OCI-LY3 (cell line): Measurements from ENCODE around the gene ITGA11.

ENCODE experiments used
- H2AFZ ChIP-seq: fragments of 200-600, 300-600 bp; shearing (Covaris generic); 2 replicates; pipeline ENCODE4 v1.6.0; 2014; ENCODE audit warnings: antibody characterized with exemption, low read depth, low read length
- H3K27ac ChIP-seq: fragments of 200-600, 300-600 bp; sonication (generic); 2 replicates; pipeline ENCODE4 v1.5.1; 2014; ENCODE audit warnings: mild to moderate bottlenecking, low read length, moderate library complexity, mixed read lengths
- H3K27me3 ChIP-seq: fragments of 200-600, 300-600 bp; sonication (generic); 2 replicates; pipeline ENCODE4 v1.6.1; 2014; ENCODE audit warnings: low read depth, low read length, mixed read lengths
- H3K36me3 ChIP-seq: fragments of 200-600, 300-600 bp; sonication (generic); replicated peaks from 2 replicates; pipeline ENCODE3; 2014; ENCODE audit warnings: low read depth, low read length, mixed read lengths
- H3K4me1 ChIP-seq: fragments of 300-600, 200-600 bp; sonication (generic); 2 replicates; pipeline ENCODE4 v1.6.1; 2014; ENCODE audit warnings: low read length, mixed read lengths
- H3K4me2 ChIP-seq: fragments of 200-600, 300-600 bp; sonication (generic); 2 replicates; pipeline ENCODE4 v1.6.1; 2014; ENCODE audit warnings: low read length, mixed read lengths
- H3K4me3 ChIP-seq: fragments of 300-600, 200-600 bp; sonication (generic); 2 replicates; pipeline ENCODE4 v1.5.1; 2014; ENCODE audit warnings: antibody characterized with exemption, mild to moderate bottlenecking, low read length, moderate library complexity
- H3K79me2 ChIP-seq: fragments of 300-600, 200-600 bp; shearing (Covaris generic); 2 replicates; pipeline ENCODE4 v1.6.1; 2014; ENCODE audit warnings: mild to moderate bottlenecking, low read length, mixed read lengths
- H3K9ac ChIP-seq: fragments of 300-600, 200-600 bp; shearing (Covaris generic); 2 replicates; pipeline ENCODE4 v1.6.0; 2014; ENCODE audit warnings: mild to moderate bottlenecking, low read length, moderate library complexity
- H3K9me3 ChIP-seq: fragments of 200-600, 300-600 bp; shearing (Covaris generic); 2 replicates; pipeline ENCODE4 v1.6.1; 2014; ENCODE audit warnings: low read length, mixed read lengths; ENCODE audit not compliant: insufficient read depth
- H4K20me1 ChIP-seq: fragments of 200-600, 300-600 bp; sonication (generic); 2 replicates; pipeline ENCODE4 v1.6.1; 2016; ENCODE audit warnings: low read length, mixed read lengths; ENCODE audit not compliant: insufficient read depth
- CTCF ChIP-seq: fragments of 200-600, 300-600 bp; sonication (generic); IDR thresholded peaks from 2 replicates; pipeline ENCODE4 v1.5.1; 2014; ENCODE audit warnings: antibody characterized with exemption, low read length, low read depth
- EZH2phosphoT487 ChIP-seq: fragments of 200-600 bp; shearing (Covaris generic); IDR thresholded peaks from 2 replicates; pipeline ENCODE4 v1.6.1; 2018; ENCODE audit warnings: antibody characterized with exemption, mixed run types, low read depth

The ITGA11 gene

GRCh38 chr15:68317281-68318007, 114.5 kb downstream of the ITGA11 start:
- no peak overlapping the region for H2AFZ ChIP-seq
- H3K4me2 ChIP-seq: no peak overlapping the region
- no peak overlapping the region for H3K4me3 ChIP-seq
- H3K27me3 ChIP-seq: no peaks in the 10 kb centered on the region
- TF ChIP-seq EZH2phosphoT487 (no peak), CTCF (no peak)
- H3K4me1 ChIP-seq: no peaks in the 10 kb centered on the region
- no peaks in the 10 kb centered on the region for H3K79me2 ChIP-seq
- H4K20me1 ChIP-seq: no peaks in the 10 kb centered on the region
- no peaks in the 10 kb centered on the region for H3K9me3 ChIP-seq
- no peak overlapping the region for H3K9ac ChIP-seq
- H3K27ac ChIP-seq: no peak overlapping the region
- no peaks in the 10 kb centered on the region for H3K36me3 ChIP-seq

GRCh38 chr15:68316061-68316804, 115.7 kb downstream of the ITGA11 start:
- Histone ChIP-seq H3K4me1 (no peaks in the 10 kb centered on the region), H3K36me3 (no peaks in the 10 kb centered on the region), H3K9ac (no peak overlapping the region), H3K9me3 (no peaks in the 10 kb centered on the region), H3K4me2 (no peak overlapping the region), H3K27me3 (no peaks in the 10 kb centered on the region), H4K20me1 (no peaks in the 10 kb centered on the region), H3K4me3 (no peak overlapping the region), H2AFZ (no peak overlapping the region), H3K79me2 (no peaks in the 10 kb centered on the region), H3K27ac (no peak overlapping the region)
- peak; percentile 69 for TF ChIP-seq CTCF
- TF ChIP-seq EZH2phosphoT487: no peak

GRCh38 chr15:68315495-68316031, 116.4 kb downstream of the ITGA11 start:
- Histone ChIP-seq H2AFZ (no peak overlapping the region), H3K9ac (no peak overlapping the region), H3K27ac (no peak overlapping the region), H3K4me3 (no peak overlapping the region), H3K4me1 (peaks cover 5% of the 10 kb centered on the region), H3K79me2 (no peaks in the 10 kb centered on the region), H3K4me2 (no peak overlapping the region), H3K9me3 (no peaks in the 10 kb centered on the region), H4K20me1 (no peaks in the 10 kb centered on the region), H3K36me3 (no peaks in the 10 kb centered on the region), H3K27me3 (no peaks in the 10 kb centered on the region)
- TF ChIP-seq EZH2phosphoT487: no peak
- TF ChIP-seq CTCF: no peak

GRCh38 chr15:68315035-68315434, 116.9 kb downstream of the ITGA11 start:
- peaks cover 10% of the 10 kb centered on the region for H3K4me1 ChIP-seq
- no peaks in the 10 kb centered on the region for H3K79me2 ChIP-seq
- H3K9ac ChIP-seq: no peak overlapping the region
- H3K9me3 ChIP-seq: no peaks in the 10 kb centered on the region
- H3K4me2 ChIP-seq: no peak overlapping the region
- H2AFZ ChIP-seq: no peak overlapping the region
- H3K27ac ChIP-seq: no peak overlapping the region
- H3K4me3 ChIP-seq: no peak overlapping the region
- H4K20me1 ChIP-seq: no peaks in the 10 kb centered on the region
- no peaks in the 10 kb centered on the region for H3K27me3 ChIP-seq
- TF ChIP-seq EZH2phosphoT487 (no peak), CTCF (no peak)
- no peaks in the 10 kb centered on the region for H3K36me3 ChIP-seq
